Measurements from ENCODE around the gene SNX13. TPM values are rescaled to one million over a fixed set of nuclear protein-coding genes. Genes with fewer than 3 reads are reported as not detected.
A peak's percentile ranks its signal among the peaks of the same experiment; 100 is the strongest.
"Not testable (repeated sequence)": the region's sequence is repeated elsewhere in the genome, so short reads cannot be mapped to it uniquely, and the experiment has no call there.

SNX13 gene
- total and polyA plus RNA-seq, 3 experiments from 2014 or later: 9.2 to 26.3 (median 23.4) TPM

- H3K9me3 Mint-ChIP-seq: peaks cover 0 to 5% (median 4%) of the 10 kb centered on the region in 5 donors
Observed at GRCh38 chr7:17916786-17917185, 23.5 kb downstream of the SNX13 start.

GRCh38 chr7:17915796-17916195, 24.5 kb downstream of the SNX13 start:
- H3K27ac Mint-ChIP-seq: no peak overlapping the region
- no peak overlapping the region for H3K4me3 Mint-ChIP-seq

More at GRCh38 chr7:17916786-17917185, 23.5 kb downstream of the SNX13 start:
- Histone ChIP-seq H3K9me3 (ENCODE audit: low read length) (peaks cover 14% of the 10 kb centered on the region), H3K27ac (ENCODE audit: low read depth, low read length) (no peak overlapping the region), H3K4me1 (ENCODE audit: insufficient read depth, low read length) (peaks cover 14% of the 10 kb centered on the region), H3K36me3 (ENCODE audit: insufficient read depth, low read length) (no peaks in the 10 kb centered on the region), H3K4me3 (ENCODE audit: low read length) (no peak overlapping the region), H3K27me3 (ENCODE audit: insufficient read depth, low read length, poor library complexity, severe bottlenecking) (no peaks in the 10 kb centered on the region)
- Mint-ChIP-seq H3K4me1 (peaks cover 35 to 41% (median 37%) of the 10 kb centered on the region in 3 donors), H3K36me3 (peaks cover 0 to 4% (median 0%) of the 10 kb centered on the region in 3 donors), H3K27me3 (no peaks in the 10 kb centered on the region), H3K27ac (no peak overlapping the region), H3K4me3 (no peak overlapping the region)
- POLR2A ChIA-PET: no interaction called here
- no peak for DNase-seq
- CTCF ChIA-PET: no interaction called here

GRCh38 chr7:17915168-17915567, 25.1 kb downstream of the SNX13 start:
- CTCF ChIA-PET: no interaction called here
- H3K27ac Mint-ChIP-seq: no peak overlapping the region
- Histone ChIP-seq H3K27me3 (ENCODE audit: insufficient read depth, low read length, poor library complexity, severe bottlenecking) (no peaks in the 10 kb centered on the region), H3K4me3 (ENCODE audit: low read length) (no peak overlapping the region), H3K27ac (ENCODE audit: low read depth, low read length) (no peak overlapping the region), H3K9me3 (ENCODE audit: low read length) (peaks cover 14% of the 10 kb centered on the region), H3K4me1 (ENCODE audit: insufficient read depth, low read length) (peaks cover 5% of the 10 kb centered on the region), H3K36me3 (ENCODE audit: insufficient read depth, low read length) (no peaks in the 10 kb centered on the region)
- no peak for DNase-seq
- H3K27me3 Mint-ChIP-seq: no peaks in the 10 kb centered on the region
- POLR2A ChIA-PET: no interaction called here
- no peak overlapping the region for H3K4me3 Mint-ChIP-seq
- H3K36me3 Mint-ChIP-seq: peaks cover 0 to 12% (median 6%) of the 10 kb centered on the region in 3 donors
- H3K9me3 Mint-ChIP-seq: peaks cover 4 to 10% (median 5%) of the 10 kb centered on the region in 5 donors
- peaks cover 21 to 37% (median 31%) of the 10 kb centered on the region in 3 donors for H3K4me1 Mint-ChIP-seq

More at GRCh38 chr7:17915796-17916195, 24.5 kb downstream of the SNX13 start:
- ChIA-PET CTCF (no interaction called here), POLR2A (no interaction called here)
- no peak for DNase-seq
- H3K4me1 ChIP-seq (ENCODE audit: insufficient read depth, low read length): peaks cover 5% of the 10 kb centered on the region
- no peak overlapping the region for H3K27ac ChIP-seq (ENCODE audit: low read depth, low read length)
- no peak overlapping the region for H3K4me3 ChIP-seq (ENCODE audit: low read length)
- Mint-ChIP-seq H3K4me1 (peaks cover 26 to 34% (median 29%) of the 10 kb centered on the region in 3 donors), H3K27me3 (no peaks in the 10 kb centered on the region), H3K9me3 (peaks cover 0 to 5% (median 4%) of the 10 kb centered on the region in 5 donors), H3K36me3 (peaks cover 0 to 7% (median under 1%) of the 10 kb centered on the region in 3 donors)
- H3K27me3 ChIP-seq (ENCODE audit: insufficient read depth, low read length, poor library complexity, severe bottlenecking): no peaks in the 10 kb centered on the region
- H3K9me3 ChIP-seq (ENCODE audit: low read length): peaks cover 14% of the 10 kb centered on the region
- H3K36me3 ChIP-seq (ENCODE audit: insufficient read depth, low read length): no peaks in the 10 kb centered on the region

- no peak for DNase-seq
- Mint-ChIP-seq H3K4me3 (no peak overlapping the region), H3K36me3 (peaks cover 3 to 18% (median 11%) of the 10 kb centered on the region in 3 donors), H3K9me3 (peaks cover 0 to 15% (median 5%) of the 10 kb centered on the region in 5 donors), H3K27me3 (no peaks in the 10 kb centered on the region), H3K4me1 (peaks cover 21 to 36% (median 35%) of the 10 kb centered on the region in 3 donors), H3K27ac (no peak overlapping the region)
- H3K27me3 ChIP-seq (ENCODE audit: insufficient read depth, low read length, poor library complexity, severe bottlenecking): no peaks in the 10 kb centered on the region
- peaks cover 14% of the 10 kb centered on the region for H3K9me3 ChIP-seq (ENCODE audit: low read length)
- ChIA-PET CTCF (no interaction called here), POLR2A (no interaction called here)
- H3K4me3 ChIP-seq (ENCODE audit: low read length): no peak overlapping the region
- no peak overlapping the region for H3K27ac ChIP-seq (ENCODE audit: low read depth, low read length)
- peaks cover 5% of the 10 kb centered on the region for H3K4me1 ChIP-seq (ENCODE audit: insufficient read depth, low read length)
- H3K36me3 ChIP-seq (ENCODE audit: insufficient read depth, low read length): no peaks in the 10 kb centered on the region
Observed at GRCh38 chr7:17913250-17913649, 27.0 kb downstream of the SNX13 start.

GRCh38 chr7:17912536-17913235, 27.6 kb downstream of the SNX13 start:
- no peak overlapping the region for H3K4me3 ChIP-seq (ENCODE audit: low read length)
- H3K36me3 ChIP-seq (ENCODE audit: insufficient read depth, low read length): no peaks in the 10 kb centered on the region
- POLR2A ChIA-PET: no interaction called here
- no peaks in the 10 kb centered on the region for H3K27me3 ChIP-seq (ENCODE audit: insufficient read depth, low read length, poor library complexity, severe bottlenecking)
- H3K4me3 Mint-ChIP-seq: no peak overlapping the region
- peaks cover 0 to 12% (median 3%) of the 10 kb centered on the region in 5 donors for H3K9me3 Mint-ChIP-seq
- H3K4me1 ChIP-seq (ENCODE audit: insufficient read depth, low read length): peaks cover 5% of the 10 kb centered on the region
- H3K4me1 Mint-ChIP-seq: peaks cover 27 to 39% (median 35%) of the 10 kb centered on the region in 3 donors
- H3K27ac ChIP-seq (ENCODE audit: low read depth, low read length): no peak overlapping the region
- no peak for DNase-seq
- H3K36me3 Mint-ChIP-seq: peaks cover 3 to 16% (median 11%) of the 10 kb centered on the region in 3 donors
- CTCF ChIA-PET: no interaction called here
- H3K27ac Mint-ChIP-seq: peak overlapping the region in 1 of 8 donors; percentile 65
- no peaks in the 10 kb centered on the region for H3K27me3 Mint-ChIP-seq
- peaks cover 10% of the 10 kb centered on the region for H3K9me3 ChIP-seq (ENCODE audit: low read length)

DNA sequence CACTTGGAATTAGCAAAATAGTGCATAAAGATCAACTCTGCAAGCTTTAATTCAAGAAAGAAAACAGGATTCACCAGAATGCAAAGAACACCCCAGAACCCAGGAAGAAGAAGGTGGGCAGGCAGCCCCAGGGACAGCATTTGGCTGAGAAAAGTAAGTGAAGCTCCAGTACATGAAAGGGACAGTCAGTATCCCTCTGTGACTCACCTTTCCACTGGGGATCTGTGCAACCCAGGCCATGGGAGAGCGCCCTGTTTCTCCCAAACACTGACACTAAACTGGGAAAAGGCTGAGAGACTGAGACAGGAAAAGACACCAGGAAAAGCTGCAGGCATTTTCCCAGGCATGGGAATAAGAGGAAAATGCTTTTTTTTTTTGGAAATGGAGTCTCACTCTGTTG, 28.2 kb downstream of the SNX13 start:
- Mint-ChIP-seq H3K9me3 (peaks cover 0 to 12% (median 3%) of the 10 kb centered on the region in 5 donors), H3K27me3 (no peaks in the 10 kb centered on the region), H3K4me1 (peaks cover 33 to 43% (median 42%) of the 10 kb centered on the region in 3 donors), H3K27ac (peak overlapping the region in 2 of 8 donors; percentile 19 to 72), H3K36me3 (peaks cover 3 to 16% (median 11%) of the 10 kb centered on the region in 3 donors), H3K4me3 (no peak overlapping the region)
- ChIA-PET CTCF (no interaction called here), POLR2A (no interaction called here)
- Histone ChIP-seq H3K4me1 (ENCODE audit: insufficient read depth, low read length) (peaks cover 5% of the 10 kb centered on the region), H3K27me3 (ENCODE audit: insufficient read depth, low read length, poor library complexity, severe bottlenecking) (no peaks in the 10 kb centered on the region), H3K9me3 (ENCODE audit: low read length) (peaks cover 4% of the 10 kb centered on the region), H3K36me3 (ENCODE audit: insufficient read depth, low read length) (no peaks in the 10 kb centered on the region), H3K27ac (ENCODE audit: low read depth, low read length) (no peak overlapping the region), H3K4me3 (ENCODE audit: low read length) (no peak overlapping the region)
- no peak for DNase-seq

- peaks cover 46 to 56% (median 52%) of the 10 kb centered on the region in 3 donors for H3K4me1 Mint-ChIP-seq
- Histone ChIP-seq H3K36me3 (ENCODE audit: insufficient read depth, low read length) (no peaks in the 10 kb centered on the region), H3K27ac (ENCODE audit: low read depth, low read length) (no peak overlapping the region), H3K4me3 (ENCODE audit: low read length) (no peak overlapping the region), H3K27me3 (ENCODE audit: insufficient read depth, low read length, poor library complexity, severe bottlenecking) (no peaks in the 10 kb centered on the region), H3K9me3 (ENCODE audit: low read length) (no peaks in the 10 kb centered on the region), H3K4me1 (ENCODE audit: insufficient read depth, low read length) (no peaks in the 10 kb centered on the region)
- ChIA-PET CTCF (no interaction called here), POLR2A (no interaction called here)
- no peak for DNase-seq
- no peaks in the 10 kb centered on the region for H3K27me3 Mint-ChIP-seq
- H3K27ac Mint-ChIP-seq: no peak overlapping the region
- H3K36me3 Mint-ChIP-seq: peaks cover 3 to 16% (median 11%) of the 10 kb centered on the region in 3 donors
- H3K4me3 Mint-ChIP-seq: no peak overlapping the region
- peaks cover 0 to 12% (median 3%) of the 10 kb centered on the region in 5 donors for H3K9me3 Mint-ChIP-seq
Observed at GRCh38 chr7:17910377-17910776, 29.9 kb downstream of the SNX13 start.

DNA sequence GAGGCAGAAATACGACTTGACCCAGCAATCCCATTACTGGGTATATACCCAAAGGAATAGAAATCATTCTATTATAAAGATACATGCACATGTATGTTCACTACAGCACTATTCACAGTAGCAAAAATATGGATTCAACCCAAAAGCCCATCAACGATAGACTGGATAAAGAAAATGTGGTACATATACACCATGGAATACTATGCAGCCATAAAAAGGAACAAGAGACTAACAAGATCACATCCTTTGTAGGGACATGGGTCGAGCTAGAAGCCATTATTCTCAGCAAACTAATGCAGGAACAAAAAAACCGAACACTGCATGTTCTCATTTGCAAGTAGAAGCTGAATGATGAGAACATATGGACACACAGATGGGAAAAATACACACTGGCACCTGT, 31.0 kb downstream of the SNX13 start:
- H3K27ac Mint-ChIP-seq, POLR2A ChIA-PET, CTCF ChIA-PET: not testable (repeated sequence)

More for the DNA sequence above, 31.0 kb downstream of the SNX13 start:
- Mint-ChIP-seq H3K4me1 (peaks cover 51 to 66% (median 53%) of the 10 kb centered on the region in 3 donors), H3K9me3 (peaks cover 0 to 12% (median 3%) of the 10 kb centered on the region in 5 donors), H3K36me3 (peaks cover 3 to 16% (median 11%) of the 10 kb centered on the region in 3 donors)
- H3K27me3 ChIP-seq (ENCODE audit: insufficient read depth, low read length, poor library complexity, severe bottlenecking); H3K4me3 ChIP-seq (ENCODE audit: low read length); H3K27ac ChIP-seq (ENCODE audit: low read depth, low read length); H3K36me3 ChIP-seq (ENCODE audit: insufficient read depth, low read length); H3K9me3 ChIP-seq (ENCODE audit: low read length); H3K4me1 ChIP-seq (ENCODE audit: insufficient read depth, low read length); DNase-seq; H3K27me3 Mint-ChIP-seq; H3K4me3 Mint-ChIP-seq: not testable (repeated sequence)

Measured in CD8-positive, alpha-beta memory T cell (primary cell).